ENCODE measurements around the gene CD38. TPM values are rescaled to one million over a fixed set of nuclear protein-coding genes. Genes with fewer than 3 reads are reported as not detected.
"Not testable (repeated sequence)": the region's sequence is repeated elsewhere in the genome, so short reads cannot be mapped to it uniquely, and the experiment has no call there.

CD38 gene
- total and polyA plus RNA-seq, 2 donors, result 1.4 to 2.0 TPM

- 70% methylated on average over 1 of the region's 1 CpG for WGBS
- Histone ChIP-seq H3K4me3 (ENCODE audit: low read depth, low read length) (no peak overlapping the region), H3K36me3 (ENCODE audit: insufficient read depth) (no peaks in the 10 kb centered on the region), H3K27ac (ENCODE audit: low read depth) (no peak overlapping the region), H3K4me1 (ENCODE audit: insufficient read depth) (no peaks in the 10 kb centered on the region)
- no peak for DNase-seq (ENCODE audit: extremely low spot score)
Measured at GRCh38 chr4:15837591-15837990, 59.5 kb downstream of the CD38 start.

- H3K27ac ChIP-seq (ENCODE audit: low read depth); H3K4me3 ChIP-seq (ENCODE audit: low read depth, low read length); H3K4me1 ChIP-seq (ENCODE audit: insufficient read depth); DNase-seq (ENCODE audit: extremely low spot score); H3K36me3 ChIP-seq (ENCODE audit: insufficient read depth): not testable (repeated sequence)
- 95% methylated on average over 9 of the region's 16 CpGs for WGBS
Measured at GRCh38 chr4:15841194-15841730, 63.1 kb downstream of the CD38 start.

- 95% methylated on average over 2 of the region's 2 CpGs for WGBS
- no peaks in the 10 kb centered on the region for H3K4me1 ChIP-seq (ENCODE audit: insufficient read depth)
- H3K27ac ChIP-seq (ENCODE audit: low read depth), result no peak overlapping the region
- no peak for DNase-seq (ENCODE audit: extremely low spot score)
- H3K36me3 ChIP-seq (ENCODE audit: insufficient read depth), result no peaks in the 10 kb centered on the region
- H3K4me3 ChIP-seq (ENCODE audit: low read depth, low read length), result no peak overlapping the region
Measured at GRCh38 chr4:15847746-15848145, 69.6 kb downstream of the CD38 start.

- no peak overlapping the region for H3K4me3 ChIP-seq (ENCODE audit: low read depth, low read length)
- DNase-seq (ENCODE audit: extremely low spot score), result no peak
- no peaks in the 10 kb centered on the region for H3K4me1 ChIP-seq (ENCODE audit: insufficient read depth)
- H3K36me3 ChIP-seq (ENCODE audit: insufficient read depth), result no peaks in the 10 kb centered on the region
- no peak overlapping the region for H3K27ac ChIP-seq (ENCODE audit: low read depth)
- 86% methylated on average over 10 of the region's 10 CpGs for WGBS
Measured at GRCh38 chr4:15848191-15848842, 70.2 kb downstream of the CD38 start.

GRCh38 chr4:15851969-15852368 lies 73.8 kb downstream of the CD38 start:
- WGBS, result 84% methylated on average over 6 of the region's 6 CpGs
- DNase-seq (ENCODE audit: extremely low spot score), result no peak
- H3K36me3 ChIP-seq (ENCODE audit: insufficient read depth), result no peaks in the 10 kb centered on the region
- no peak overlapping the region for H3K27ac ChIP-seq (ENCODE audit: low read depth)
- no peaks in the 10 kb centered on the region for H3K4me1 ChIP-seq (ENCODE audit: insufficient read depth)
- H3K4me3 ChIP-seq (ENCODE audit: low read depth, low read length), result no peak overlapping the region

GRCh38 chr4:15852524-15852923 lies 74.4 kb downstream of the CD38 start:
- DNase-seq (ENCODE audit: extremely low spot score), result no peak
- Histone ChIP-seq H3K4me1 (ENCODE audit: insufficient read depth) (no peaks in the 10 kb centered on the region), H3K27ac (ENCODE audit: low read depth) (no peak overlapping the region), H3K4me3 (ENCODE audit: low read depth, low read length) (no peak overlapping the region), H3K36me3 (ENCODE audit: insufficient read depth) (no peaks in the 10 kb centered on the region)
- 83% methylated on average over 9 of the region's 9 CpGs for WGBS

- DNase-seq (ENCODE audit: extremely low spot score), result no peak
- Histone ChIP-seq H3K36me3 (ENCODE audit: insufficient read depth) (no peaks in the 10 kb centered on the region), H3K4me1 (ENCODE audit: insufficient read depth) (no peaks in the 10 kb centered on the region), H3K4me3 (ENCODE audit: low read depth, low read length) (no peak overlapping the region), H3K27ac (ENCODE audit: low read depth) (no peak overlapping the region)
- WGBS, result 81% methylated on average over 5 of the region's 5 CpGs
Measured at GRCh38 chr4:15853345-15853744, 75.2 kb downstream of the CD38 start.

- Histone ChIP-seq H3K27ac (ENCODE audit: low read depth) (no peak overlapping the region), H3K4me3 (ENCODE audit: low read depth, low read length) (no peak overlapping the region), H3K36me3 (ENCODE audit: insufficient read depth) (no peaks in the 10 kb centered on the region), H3K4me1 (ENCODE audit: insufficient read depth) (no peaks in the 10 kb centered on the region)
- WGBS, result 54% methylated on average over 7 of the region's 7 CpGs
- no peak for DNase-seq (ENCODE audit: extremely low spot score)
Measured at GRCh38 chr4:15855804-15856475, 77.8 kb downstream of the CD38 start.

GRCh38 chr4:15861198-15861597 lies 83.1 kb downstream of the CD38 start:
- H3K4me3 ChIP-seq (ENCODE audit: low read depth, low read length); H3K36me3 ChIP-seq (ENCODE audit: insufficient read depth); H3K4me1 ChIP-seq (ENCODE audit: insufficient read depth); H3K27ac ChIP-seq (ENCODE audit: low read depth); DNase-seq (ENCODE audit: extremely low spot score): not testable (repeated sequence)
- 72% methylated on average over 4 of the region's 4 CpGs for WGBS

- Histone ChIP-seq H3K36me3 (ENCODE audit: insufficient read depth) (no peaks in the 10 kb centered on the region), H3K27ac (ENCODE audit: low read depth) (no peak overlapping the region), H3K4me3 (ENCODE audit: low read depth, low read length) (no peak overlapping the region), H3K4me1 (ENCODE audit: insufficient read depth) (no peaks in the 10 kb centered on the region)
- 72% methylated on average over 2 of the region's 2 CpGs for WGBS
- no peak for DNase-seq (ENCODE audit: extremely low spot score)
Measured at GRCh38 chr4:15864651-15865566, 86.8 kb downstream of the CD38 start.

- no peak overlapping the region for H3K27ac ChIP-seq (ENCODE audit: low read depth)
- no peaks in the 10 kb centered on the region for H3K36me3 ChIP-seq (ENCODE audit: insufficient read depth)
- 57% methylated on average over 3 of the region's 3 CpGs for WGBS
- no peaks in the 10 kb centered on the region for H3K4me1 ChIP-seq (ENCODE audit: insufficient read depth)
- no peak for DNase-seq (ENCODE audit: extremely low spot score)
- H3K4me3 ChIP-seq (ENCODE audit: low read depth, low read length), result no peak overlapping the region
Measured at GRCh38 chr4:15868111-15868510, 90.0 kb downstream of the CD38 start.

- no peak overlapping the region for H3K27ac ChIP-seq (ENCODE audit: low read depth)
- no peaks in the 10 kb centered on the region for H3K4me1 ChIP-seq (ENCODE audit: insufficient read depth)
- DNase-seq (ENCODE audit: extremely low spot score), result no peak
- H3K4me3 ChIP-seq (ENCODE audit: low read depth, low read length), result no peak overlapping the region
- H3K36me3 ChIP-seq (ENCODE audit: insufficient read depth), result no peaks in the 10 kb centered on the region
- WGBS, result 90% methylated on average over 4 of the region's 4 CpGs
Measured at GRCh38 chr4:15868826-15869413, 90.8 kb downstream of the CD38 start.

- no peaks in the 10 kb centered on the region for H3K36me3 ChIP-seq (ENCODE audit: insufficient read depth)
- no peaks in the 10 kb centered on the region for H3K4me1 ChIP-seq (ENCODE audit: insufficient read depth)
- 82% methylated on average over 7 of the region's 7 CpGs for WGBS
- DNase-seq (ENCODE audit: extremely low spot score), result no peak
- no peak overlapping the region for H3K27ac ChIP-seq (ENCODE audit: low read depth)
- H3K4me3 ChIP-seq (ENCODE audit: low read depth, low read length), result no peak overlapping the region
Measured at GRCh38 chr4:15870079-15870478, 92.0 kb downstream of the CD38 start.

All from urinary bladder (tissue), 4 donors.